DMS 273 (cell line): ENCODE results near the gene DOCK1.
"Not testable (repeated sequence)": the region's sequence is repeated elsewhere in the genome, so short reads cannot be mapped to it uniquely, and the experiment has no call there.

Source experiments
- DNase-seq: peaks from one replicate; lab custom pipeline; 2025; ENCODE audit not compliant: unreplicated experiment; lab: John Stamatoyannopoulos, UW

The DOCK1 gene

DNA sequence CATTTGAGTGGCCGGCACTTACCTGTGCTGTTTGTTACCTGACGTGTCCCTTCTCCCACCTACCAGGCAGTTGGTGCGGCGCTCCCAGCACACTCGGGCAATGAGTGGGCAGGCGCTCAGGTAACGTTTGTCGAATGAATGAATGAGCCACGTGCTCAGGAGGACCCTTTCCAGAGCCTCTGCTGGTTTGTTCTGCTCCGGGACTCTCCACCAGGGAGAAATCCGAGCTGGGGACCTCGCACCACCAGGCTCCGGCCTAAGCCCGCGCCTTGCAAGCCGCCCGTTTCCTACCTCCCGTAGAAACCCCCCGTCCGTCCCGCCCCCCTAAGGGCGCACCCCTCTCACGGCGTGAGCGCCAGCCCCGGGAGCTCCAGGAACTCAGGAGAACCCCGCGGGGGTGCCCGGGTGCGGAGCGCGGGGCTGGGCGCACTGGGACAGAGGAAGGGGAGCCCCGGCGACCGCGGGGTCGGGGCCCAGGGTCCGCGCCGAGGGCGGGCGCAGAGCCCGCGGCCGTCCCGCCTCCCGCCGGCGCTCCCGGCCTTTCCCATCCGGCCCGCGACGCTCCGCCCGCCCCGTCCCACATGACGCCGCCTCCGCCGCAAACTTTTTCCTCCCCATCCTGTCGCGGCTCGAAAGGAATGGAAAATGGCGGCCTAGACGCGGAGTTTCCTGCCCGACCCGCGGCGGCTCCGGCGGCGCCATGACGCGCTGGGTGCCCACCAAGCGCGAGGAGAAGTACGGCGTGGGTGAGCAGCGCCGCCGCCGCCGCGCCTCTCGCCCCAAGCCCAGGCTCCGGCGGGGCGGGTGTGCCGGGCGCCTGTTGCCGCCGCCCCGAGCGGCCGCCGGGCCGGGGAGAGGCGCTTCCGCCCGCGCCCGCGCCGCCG is at the start of gene DOCK1:
TSS of gene DOCK1 (plus strand) at position 611 of the 884 bp plus-strand sequence. CDS start at position 701, 90 bp downstream.
- peak; percentile 78 for DNase-seq

- no peak for DNase-seq
Measured at GRCh38 chr10:126857178-126857806, 47.9 kb upstream of the DOCK1 start.

DNA sequence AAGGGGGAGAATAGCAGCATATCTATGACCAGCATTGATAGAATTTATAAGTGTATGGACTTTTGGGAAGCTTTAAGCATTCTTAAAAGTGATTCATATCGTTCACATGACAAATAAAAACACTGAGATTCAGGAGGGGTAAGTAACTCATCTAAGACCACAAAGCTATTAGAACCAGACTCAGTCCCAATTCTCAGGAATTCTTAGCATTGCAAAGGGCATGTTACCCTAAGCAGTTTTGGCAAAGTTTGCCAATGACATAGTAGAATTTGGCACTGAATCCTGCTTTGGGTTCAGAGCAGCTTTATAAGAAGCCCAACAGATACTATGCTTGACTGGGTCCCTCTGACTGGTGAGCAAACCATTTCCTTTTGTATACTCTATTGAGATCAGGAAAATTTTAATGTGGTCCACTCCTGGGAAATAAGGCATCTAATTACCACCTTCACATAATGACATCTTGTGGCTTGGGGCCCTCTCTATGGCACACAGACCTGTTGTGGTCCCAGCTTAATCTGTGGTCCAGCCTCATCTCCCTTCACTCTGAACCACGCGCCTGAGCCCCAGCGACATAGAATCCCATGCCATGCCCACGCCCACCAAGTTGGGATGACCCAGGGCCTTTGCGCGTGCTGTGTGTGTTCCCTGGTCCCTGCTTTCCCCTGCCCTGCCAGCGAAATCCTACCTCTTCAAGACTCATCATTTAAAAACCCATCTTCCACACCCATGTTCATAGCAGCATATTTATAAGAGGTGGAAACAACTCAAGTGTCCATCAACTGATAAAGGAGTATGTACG is 37.5 kb upstream of the DOCK1 start:
- no peak for DNase-seq

DNA sequence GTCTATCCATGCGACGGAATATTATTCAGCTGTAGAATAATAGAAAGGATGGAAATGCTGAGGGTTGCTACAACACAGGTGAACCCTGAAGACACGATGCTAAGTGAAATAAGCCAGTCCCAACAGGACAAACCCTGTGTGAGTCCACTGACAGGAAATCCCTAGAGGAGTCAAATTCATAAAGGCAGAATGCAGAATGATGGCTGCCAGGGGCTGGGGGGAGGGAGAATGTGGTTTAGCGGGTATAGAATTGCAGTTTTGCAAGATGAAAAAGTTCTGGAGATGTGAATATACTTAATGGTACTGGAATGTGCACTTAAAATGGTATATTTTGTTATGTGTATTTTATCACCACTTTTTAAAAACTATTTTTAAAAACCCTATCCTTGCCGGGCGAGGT is 36.9 kb upstream of the DOCK1 start:
- no peak for DNase-seq

DNA sequence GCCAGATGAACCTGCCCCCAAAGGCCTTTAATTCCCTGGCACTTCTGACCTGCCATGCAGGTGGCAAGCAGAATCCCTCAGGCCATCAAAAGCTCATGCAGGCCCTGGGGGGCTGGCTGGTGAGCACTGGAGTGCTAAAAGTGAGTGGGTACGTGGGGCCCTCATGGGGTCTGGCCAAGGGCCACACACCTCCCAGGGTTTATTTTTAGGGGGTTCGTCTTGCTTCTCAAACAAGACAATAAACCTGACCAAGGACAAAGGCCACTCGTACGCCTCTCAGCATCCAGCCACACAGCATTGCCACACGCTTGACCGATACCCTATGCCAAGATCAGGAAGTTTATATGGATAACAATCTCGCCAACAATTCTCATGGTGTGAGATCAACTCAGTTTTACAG is 33.1 kb upstream of the DOCK1 start:
- DNase-seq = no peak

DNA sequence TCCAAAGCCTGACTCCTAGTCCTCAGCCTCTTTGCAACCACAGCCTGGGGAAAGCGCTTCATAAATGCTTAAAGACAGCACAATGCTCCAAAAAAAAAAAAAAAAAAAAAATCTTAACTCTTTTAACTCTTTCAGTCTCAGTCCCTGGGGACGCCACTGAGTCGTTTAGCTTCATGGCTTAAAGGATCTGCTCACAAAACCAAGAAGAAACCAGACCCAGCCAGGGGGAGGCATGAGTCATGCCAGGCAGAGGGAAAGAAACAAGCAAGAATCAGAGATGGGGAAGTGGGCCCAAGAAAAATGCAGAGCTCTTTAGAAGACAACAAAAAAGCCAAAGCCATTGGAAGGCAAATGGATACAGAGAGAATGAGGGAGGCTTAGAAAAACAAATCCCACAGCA is 32.5 kb upstream of the DOCK1 start:
- DNase-seq = no peak

- DNase-seq = no peak
Measured at GRCh38 chr10:126876456-126876855, 28.8 kb upstream of the DOCK1 start.

GRCh38 chr10:126877390-126877789 is 27.8 kb upstream of the DOCK1 start:
- DNase-seq = no peak

DNA sequence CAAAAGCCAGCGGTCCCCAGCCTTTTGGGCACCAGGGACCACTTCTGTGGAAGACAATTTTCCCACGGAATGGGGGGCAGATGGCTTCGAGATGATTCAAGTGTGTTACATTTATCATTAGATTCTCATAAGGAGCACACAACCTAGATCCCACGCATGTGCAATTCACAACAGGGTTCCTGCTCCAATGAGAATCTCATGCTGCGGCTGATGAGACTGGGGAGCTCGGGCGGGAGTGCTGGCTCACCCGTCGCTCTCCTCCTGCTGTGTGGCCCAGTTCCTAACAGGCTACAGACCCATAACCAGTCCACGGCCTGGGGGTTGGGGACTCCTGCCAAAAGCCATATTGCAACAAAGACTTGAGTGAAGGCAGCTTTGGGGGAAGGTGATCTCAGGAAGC is 26.6 kb upstream of the DOCK1 start:
- no peak for DNase-seq

- no peak for DNase-seq
Measured at GRCh38 chr10:126880926-126881325, 24.3 kb upstream of the DOCK1 start.

GRCh38 chr10:126882055-126882454 is 23.2 kb upstream of the DOCK1 start:
- not testable (repeated sequence) for DNase-seq

- DNase-seq = not testable (repeated sequence)
Measured at GRCh38 chr10:126888436-126888835, 16.8 kb upstream of the DOCK1 start.

DNA sequence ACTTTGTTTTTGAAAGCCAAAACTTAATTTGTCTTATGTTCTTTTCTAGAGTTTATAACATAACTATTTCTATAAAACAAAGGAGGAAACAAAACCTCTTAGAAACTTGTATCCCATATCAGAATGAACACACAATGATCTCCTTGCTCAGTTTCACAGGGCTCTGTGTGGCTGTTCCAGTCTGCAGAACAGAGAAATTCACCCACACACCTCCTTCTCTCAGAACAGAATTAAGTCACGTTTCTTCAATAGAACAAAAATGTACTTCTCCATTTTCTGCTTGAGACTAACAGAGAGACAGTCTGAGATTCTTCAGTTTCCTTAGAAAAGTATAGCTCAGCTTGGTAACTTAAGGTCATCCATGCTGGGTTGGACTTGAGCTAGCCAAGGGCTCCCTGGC is 15.8 kb upstream of the DOCK1 start:
- DNase-seq = no peak

DNA sequence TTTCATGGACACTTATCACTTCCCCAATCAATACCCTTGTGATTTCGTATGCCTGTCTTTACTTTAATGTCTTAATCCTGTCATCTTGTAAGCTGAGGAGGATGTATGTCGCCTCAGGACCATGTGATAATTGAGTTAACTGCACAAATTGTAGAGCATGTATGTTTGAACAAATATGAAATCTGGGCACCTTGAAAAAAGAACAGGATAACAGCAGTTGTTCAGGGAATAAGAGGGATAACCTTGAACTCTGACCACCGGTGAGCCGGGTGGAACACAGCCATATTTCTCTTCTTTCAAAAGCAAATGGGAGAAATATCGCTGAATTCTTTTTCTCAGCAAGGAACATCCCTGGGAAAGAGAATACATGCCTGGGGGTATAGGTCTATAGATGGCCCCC is 14.4 kb upstream of the DOCK1 start:
- DNase-seq = not testable (repeated sequence)

DNA sequence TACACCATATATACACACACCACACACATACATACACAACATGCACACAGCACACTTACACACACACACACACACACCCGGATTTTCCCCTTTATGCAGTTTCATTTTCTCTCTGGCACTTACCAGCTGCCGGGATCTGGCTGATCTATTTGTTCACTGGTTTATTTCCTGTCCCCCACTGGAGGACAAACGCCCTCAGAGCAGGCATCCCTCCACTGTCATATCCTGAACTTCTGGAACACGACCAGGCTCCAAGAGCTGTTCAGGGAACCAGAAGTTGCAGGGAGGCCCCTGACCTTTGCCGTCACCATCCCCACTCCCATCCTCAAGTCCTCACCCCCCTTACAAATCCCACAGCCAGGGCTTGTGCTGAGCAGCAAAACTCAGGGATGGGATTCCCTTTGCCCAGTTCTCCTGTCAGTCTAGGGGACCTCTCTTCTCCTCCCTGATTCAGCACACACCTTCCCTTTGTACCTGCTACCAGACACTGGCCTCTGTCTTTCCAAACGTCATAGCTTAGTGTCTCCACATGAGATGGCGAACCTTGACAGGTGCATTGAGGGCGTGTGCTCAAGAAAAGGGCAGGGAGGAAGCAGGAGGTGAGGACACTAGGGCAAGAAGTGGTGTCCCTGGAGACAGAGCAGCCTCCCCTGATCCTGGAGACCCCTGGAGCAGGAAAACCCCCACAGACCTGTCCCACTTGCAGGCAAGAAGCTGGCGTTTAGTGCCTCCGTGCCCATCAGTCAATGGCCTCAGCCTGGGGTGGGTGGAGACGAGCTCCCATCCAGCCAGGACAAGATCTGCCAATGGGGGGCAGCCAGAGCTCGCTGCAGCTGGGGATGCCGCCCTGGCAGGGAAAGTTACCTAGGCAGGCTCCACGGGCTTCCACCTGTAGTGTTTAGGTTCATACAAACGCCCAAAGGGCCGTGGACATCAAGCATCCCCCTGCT is 12.7 kb upstream of the DOCK1 start:
- DNase-seq = no peak

DNA sequence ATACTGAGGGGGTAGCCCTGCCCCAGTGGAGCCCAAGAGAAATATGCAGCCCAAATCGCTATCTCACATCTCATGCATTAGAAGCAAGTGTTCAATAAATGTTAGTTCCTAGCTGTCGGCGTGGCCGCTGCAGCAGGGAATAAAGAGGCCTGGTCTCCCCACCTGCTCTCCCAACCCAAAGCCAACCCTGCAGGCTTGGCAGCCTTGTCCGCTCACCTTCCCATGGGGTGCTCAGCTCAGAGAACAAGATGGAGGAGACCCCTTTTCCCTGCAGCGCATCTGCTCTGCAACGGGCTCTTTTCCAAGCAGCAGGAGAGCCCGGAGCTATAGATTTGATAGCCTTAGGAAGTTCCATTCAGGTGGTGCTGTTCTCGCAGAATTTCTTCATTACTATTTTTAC is 12.0 kb upstream of the DOCK1 start:
- DNase-seq = no peak

- DNase-seq = no peak
Measured at GRCh38 chr10:126893841-126894240, 11.4 kb upstream of the DOCK1 start.

DNA sequence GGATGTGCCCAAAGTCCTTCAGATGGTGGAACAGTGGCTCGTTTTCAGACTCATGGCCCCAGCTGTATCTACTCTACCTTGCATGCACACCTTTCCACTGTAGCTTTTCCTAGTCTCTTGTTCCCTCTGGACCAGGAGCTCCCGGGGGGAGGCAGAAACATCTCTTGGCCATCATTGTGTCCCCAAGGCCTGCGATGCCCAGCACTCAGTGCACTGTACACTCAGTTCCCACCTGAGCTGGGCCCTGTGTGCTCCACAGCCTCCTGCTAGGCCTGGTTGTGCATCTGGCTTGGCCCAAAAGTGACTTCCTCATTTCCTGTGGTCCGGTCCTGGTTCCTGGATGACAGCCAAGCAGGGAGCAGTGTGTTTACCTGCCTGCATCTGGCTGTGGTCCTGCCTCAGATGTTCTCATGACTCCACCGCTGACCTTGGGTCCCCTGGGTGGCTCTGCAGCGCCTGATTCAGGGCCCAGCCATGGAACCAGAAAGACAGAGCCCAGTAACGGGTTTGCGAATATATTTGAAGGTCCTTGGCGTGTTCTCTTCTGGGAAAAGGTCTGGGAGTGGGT is 9.9 kb upstream of the DOCK1 start:
- no peak for DNase-seq

- no peak for DNase-seq
Measured at GRCh38 chr10:126898460-126898859, 6.8 kb upstream of the DOCK1 start.

- DNase-seq = not testable (repeated sequence)
Measured at GRCh38 chr10:126899529-126899928, 5.7 kb upstream of the DOCK1 start.
